CD14-positive monocyte (primary cell): Measurements from ENCODE around the gene KRT76. TPM values are rescaled to one million over a fixed set of nuclear protein-coding genes. Genes with fewer than 3 reads are reported as not detected.

Experiments used
- DNase-seq, 3 donors: peaks; one replicate each; pipeline ENCODE4 v3.0.0-alpha.2; 2011 to 2022
- H2AFZ ChIP-seq: 2 replicates; pipeline ENCODE4 v1.6.0; 2012; ENCODE audit warnings: mild to moderate bottlenecking, low read depth, low read length, inconsistent platforms; ENCODE audit not compliant: insufficient read depth, poor library complexity, severe bottlenecking
- H3K27ac ChIP-seq, 2 donors: 1 replicate in 1 of 2; 2 replicates in 1 of 2; pipeline ENCODE4 v1.5.1; 2012 to 2013; ENCODE audit warnings: low read length in 2 of 2, control low read depth in 1 of 2, inconsistent platforms in 1 of 2, low read depth in 1 of 2, mild to moderate bottlenecking in 1 of 2
- H3K27me3 ChIP-seq, 2 donors: one replicate each; pipeline versions ENCODE4 v1.6.0 to v1.6.1; 2011 to 2013; ENCODE audit warnings: low read length in 2 of 2; ENCODE audit not compliant: control insufficient read depth in 2 of 2, insufficient read depth in 2 of 2
- H3K36me3 ChIP-seq, 2 donors: replicated peaks in 1 of 2; 1 replicate in 1 of 2; 2 replicates in 1 of 2; pipeline versions ENCODE4 v1.5.1 to v1.6.1; 2012 to 2013; ENCODE audit warnings: low read length in 2 of 2, control low read depth in 1 of 2, inconsistent platforms in 1 of 2, mild to moderate bottlenecking in 1 of 2; ENCODE audit not compliant: insufficient read depth in 2 of 2, control insufficient read depth in 1 of 2
- H3K4me1 ChIP-seq, 2 donors: 1 replicate in 1 of 2; 2 replicates in 1 of 2; pipeline versions ENCODE4 v1.5.1 to v1.6.1; 2012 to 2013; ENCODE audit warnings: low read length in 2 of 2, control low read depth in 1 of 2, inconsistent platforms in 1 of 2, mild to moderate bottlenecking in 1 of 2, moderate library complexity in 1 of 2; ENCODE audit not compliant: insufficient read depth in 2 of 2, control insufficient read depth in 1 of 2
- H3K4me2 ChIP-seq: replicated peaks from 2 replicates; pipeline ENCODE3; 2012; ENCODE audit warnings: low read length, moderate library complexity, mild to moderate bottlenecking; ENCODE audit not compliant: poor library complexity, severe bottlenecking; ENCODE audit errors: extremely low read depth
- H3K4me3 ChIP-seq, 3 experiments: fragments of 200-600 bp in 1 of 3; sonication (generic) in 1 of 3; replicated peaks in 1 of 3; 1 replicate in 2 of 3; 2 replicates in 1 of 3; pipeline ENCODE4 v1.5.1; 2011 to 2013; ENCODE audit warnings: low read length in 3 of 3, mild to moderate bottlenecking in 3 of 3, control low read depth in 2 of 3, low read depth in 2 of 3, inconsistent platforms in 1 of 3, moderate library complexity in 1 of 3
- H3K79me2 ChIP-seq: 2 replicates; pipeline ENCODE4 v1.6.0; 2012; ENCODE audit warnings: mild to moderate bottlenecking, control low read depth, inconsistent platforms, low read length, moderate library complexity; ENCODE audit not compliant: insufficient read depth
- H3K9ac ChIP-seq: 2 replicates; pipeline ENCODE4 v1.6.0; 2017; ENCODE audit warnings: low read length, mild to moderate bottlenecking; ENCODE audit not compliant: insufficient read depth, poor library complexity, severe bottlenecking
- H3K9me3 ChIP-seq, 2 donors: replicated peaks in 1 of 2; 1 replicate in 1 of 2; 2 replicates in 1 of 2; pipeline versions ENCODE4 v1.5.1 to v1.6.1; 2012 to 2013; ENCODE audit warnings: low read length in 2 of 2, control low read depth in 1 of 2; ENCODE audit not compliant: control insufficient read depth in 1 of 2, insufficient read depth in 1 of 2
- H4K20me1 ChIP-seq: 2 replicates; pipeline ENCODE4 v1.6.0; 2012; ENCODE audit warnings: mild to moderate bottlenecking, low read length, control low read depth, moderate library complexity; ENCODE audit not compliant: insufficient read depth
- H3K27ac Mint-ChIP-seq, 7 donors: one replicate each; pipeline ENCODE4 v1.8.0; 2020; ENCODE audit warnings: mild to moderate bottlenecking in 7 of 7, mixed read lengths in 7 of 7, moderate library complexity in 6 of 7, inconsistent platforms in 2 of 7
- H3K27me3 Mint-ChIP-seq, 3 donors: one replicate each; pipeline ENCODE4 v1.8.0; 2021 to 2022; ENCODE audit warnings: low read depth in 3 of 3, mild to moderate bottlenecking in 3 of 3, mixed read lengths in 3 of 3, moderate library complexity in 3 of 3, inconsistent platforms in 1 of 3
- H3K36me3 Mint-ChIP-seq, 2 donors: one replicate each; pipeline ENCODE4 v1.8.0; 2020; ENCODE audit warnings: mixed read lengths in 2 of 2, inconsistent platforms in 1 of 2, mild to moderate bottlenecking in 1 of 2
- H3K4me1 Mint-ChIP-seq: one replicate; pipeline ENCODE4 v1.8.0; 2020; ENCODE audit warnings: mild to moderate bottlenecking, mixed read lengths
- H3K4me3 Mint-ChIP-seq, 2 donors: one replicate each; pipeline ENCODE4 v1.8.0; 2020; ENCODE audit warnings: mild to moderate bottlenecking in 2 of 2, mixed read lengths in 2 of 2, moderate library complexity in 1 of 2
- H3K9me3 Mint-ChIP-seq, 7 donors: one replicate each; pipeline ENCODE4 v1.8.0; 2020 to 2022; ENCODE audit warnings: mixed read lengths in 7 of 7, mild to moderate bottlenecking in 6 of 7, moderate library complexity in 6 of 7, inconsistent platforms in 2 of 7
- WGBS: methylation state at CpG from one replicate; pipeline ENCODE4 v1.1.5; 2013; ENCODE audit warnings: missing lambda C conversion rate; ENCODE audit not compliant: insufficient coverage; 5-methylcytosine and 5-hydroxymethylcytosine counted together
- intact Hi-C, 2 donors: fragments of 100-400 bp; cut with micrococcal nuclease; formaldehyde crosslinking; loops; one replicate each; pipeline versions ENCODE4 v1.15.0 to v1.15.1; 2023
- polyA plus RNA-seq, 3 donors: library from polyadenylated mRNA; depleted of rRNA in 1 of 3; unstranded in 2 of 3; stranded (reverse) in 1 of 3; fragments of 300-500 nt in 2 of 3; fragments of >200 nt in 1 of 3; fragmentation: Illumina TruSeq in 2 of 3; gene quantifications; 1 replicate in 2 of 3; 2 replicates in 1 of 3; pipeline ENCODE4 v1.2.3, GENCODE V29; 2012 to 2021
- TF ChIP-seq, protein P1 (sequence below): fragments of 200-600 bp; IDR thresholded peaks from one replicate; pipeline ENCODE4 v1.8.0; 2022; ENCODE audit warnings: antibody characterized with exemption, mild to moderate bottlenecking

Gene KRT76
- polyA plus RNA-seq, 3 donors, result not detected

DNA sequence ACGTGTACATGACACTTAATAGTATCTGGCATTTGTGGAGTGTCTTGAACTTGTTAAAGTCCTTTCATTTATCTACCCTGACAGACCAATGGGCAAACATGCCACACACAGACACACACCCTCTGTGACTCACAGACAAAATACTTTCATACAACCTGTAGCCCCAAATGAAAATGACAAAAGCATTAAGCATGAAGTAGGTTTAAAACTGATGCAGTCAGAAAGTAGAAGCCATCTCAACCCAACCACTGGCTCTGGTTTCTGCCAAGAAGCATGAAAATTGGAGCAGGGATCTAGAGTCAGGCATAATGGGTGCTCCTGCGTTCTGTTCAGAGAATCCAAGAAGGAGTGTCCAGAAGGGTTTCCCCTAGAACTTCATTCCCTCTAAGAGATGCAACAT, 50.7 kb downstream of the KRT76 start:
- no peak overlapping the region for H3K4me3 ChIP-seq
- no peak overlapping the region for H2AFZ ChIP-seq
- H3K27ac Mint-ChIP-seq, result no peak overlapping the region
- H3K9me3 ChIP-seq, result no peaks in the 10 kb centered on the region
- no peaks in the 10 kb centered on the region for H3K4me1 ChIP-seq
- no peak overlapping the region for H3K27ac ChIP-seq
- WGBS, result no CpG with 5 or more reads among the region's 2 CpGs
- DNase-seq, result no peak
- H3K27me3 Mint-ChIP-seq, result peaks cover 2 to 7% (median 5%) of the 10 kb centered on the region in 3 donors
- peaks cover 0 to 3% of the 10 kb centered on the region in 2 donors for H3K27me3 ChIP-seq
- H3K36me3 Mint-ChIP-seq, result no peaks in the 10 kb centered on the region
- TF ChIP-seq, protein P1, sequence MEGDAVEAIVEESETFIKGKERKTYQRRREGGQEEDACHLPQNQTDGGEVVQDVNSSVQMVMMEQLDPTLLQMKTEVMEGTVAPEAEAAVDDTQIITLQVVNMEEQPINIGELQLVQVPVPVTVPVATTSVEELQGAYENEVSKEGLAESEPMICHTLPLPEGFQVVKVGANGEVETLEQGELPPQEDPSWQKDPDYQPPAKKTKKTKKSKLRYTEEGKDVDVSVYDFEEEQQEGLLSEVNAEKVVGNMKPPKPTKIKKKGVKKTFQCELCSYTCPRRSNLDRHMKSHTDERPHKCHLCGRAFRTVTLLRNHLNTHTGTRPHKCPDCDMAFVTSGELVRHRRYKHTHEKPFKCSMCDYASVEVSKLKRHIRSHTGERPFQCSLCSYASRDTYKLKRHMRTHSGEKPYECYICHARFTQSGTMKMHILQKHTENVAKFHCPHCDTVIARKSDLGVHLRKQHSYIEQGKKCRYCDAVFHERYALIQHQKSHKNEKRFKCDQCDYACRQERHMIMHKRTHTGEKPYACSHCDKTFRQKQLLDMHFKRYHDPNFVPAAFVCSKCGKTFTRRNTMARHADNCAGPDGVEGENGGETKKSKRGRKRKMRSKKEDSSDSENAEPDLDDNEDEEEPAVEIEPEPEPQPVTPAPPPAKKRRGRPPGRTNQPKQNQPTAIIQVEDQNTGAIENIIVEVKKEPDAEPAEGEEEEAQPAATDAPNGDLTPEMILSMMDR, result no peak
- H3K4me3 Mint-ChIP-seq, result no peak overlapping the region
- H3K79me2 ChIP-seq, result no peaks in the 10 kb centered on the region
- no peaks in the 10 kb centered on the region for H4K20me1 ChIP-seq
- no peak overlapping the region for H3K4me2 ChIP-seq
- no peaks in the 10 kb centered on the region for H3K36me3 ChIP-seq
- no peak overlapping the region for H3K9ac ChIP-seq
- H3K9me3 Mint-ChIP-seq, result peaks cover 0 to 2% (median 0%) of the 10 kb centered on the region in 7 donors
- H3K4me1 Mint-ChIP-seq, result peaks cover 5% of the 10 kb centered on the region
- intact Hi-C loops, result no loop called here

DNA sequence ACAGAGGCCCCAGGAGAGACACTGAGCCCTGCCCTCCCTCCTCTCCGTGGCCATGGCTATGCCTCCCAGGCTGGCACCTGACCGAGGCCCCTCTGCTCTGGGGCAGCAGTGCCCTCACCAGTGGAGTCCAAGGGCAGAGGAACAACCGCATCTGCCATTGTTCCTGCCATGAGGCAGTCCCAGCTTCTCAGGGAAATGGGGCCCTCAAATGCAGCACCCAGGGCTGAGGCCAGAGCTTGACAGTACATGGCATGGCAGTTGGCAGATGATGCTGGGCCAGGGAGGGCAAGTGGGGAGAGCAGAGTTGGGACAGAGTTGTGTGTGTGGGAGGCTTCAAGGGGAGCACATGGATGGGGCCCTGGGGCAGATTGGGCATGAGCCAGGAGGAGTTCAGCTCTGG, 52.8 kb downstream of the KRT76 start:
- Mint-ChIP-seq H3K4me3 (no peak overlapping the region), H3K36me3 (no peaks in the 10 kb centered on the region), H3K27ac (no peak overlapping the region), H3K4me1 (peaks cover 5% of the 10 kb centered on the region), H3K9me3 (peaks cover 0 to 2% (median 0%) of the 10 kb centered on the region in 7 donors), H3K27me3 (peaks cover 2 to 8% (median 7%) of the 10 kb centered on the region in 3 donors)
- no peak overlapping the region for H3K9ac ChIP-seq
- no peaks in the 10 kb centered on the region for H3K36me3 ChIP-seq
- H2AFZ ChIP-seq, result no peak overlapping the region
- H4K20me1 ChIP-seq, result no peaks in the 10 kb centered on the region
- H3K27me3 ChIP-seq, result peaks cover 0 to 3% of the 10 kb centered on the region in 2 donors
- intact Hi-C loops, result no loop called here
- no peak for DNase-seq
- TF ChIP-seq, protein P1, result no peak
- no peak overlapping the region for H3K27ac ChIP-seq
- no peak overlapping the region for H3K4me2 ChIP-seq
- no peaks in the 10 kb centered on the region for H3K9me3 ChIP-seq
- WGBS, result 80% methylated on average over 1 of the region's 3 CpGs
- H3K4me3 ChIP-seq, result no peak overlapping the region
- H3K4me1 ChIP-seq, result no peaks in the 10 kb centered on the region
- no peaks in the 10 kb centered on the region for H3K79me2 ChIP-seq
